Activated CD4-positive, alpha-beta T cell treated with anti-CD3 and anti-CD28 coated beads, Interleukin-2, amount 10 ng/mL, durations not matched to agents 7 days and 5 days (primary cell): Measurements from ENCODE around the gene LSAMP. TPM values are rescaled to one million over a fixed set of nuclear protein-coding genes. Genes with fewer than 3 reads are reported as not detected.

Experiments
- CTCF ChIA-PET: fragments of 350-600 bp; sonication (Branson Sonifier 250); formaldehyde crosslinking; loops from one replicate; lab custom pipeline; 2021; ENCODE audit warnings: antibody characterized with exemption; lab: Charles Lee
- POLR2A ChIA-PET: fragments of 350-600 bp; sonication (Branson Sonifier 250); formaldehyde crosslinking; loops from one replicate; lab custom pipeline; 2021; ENCODE audit warnings: antibody characterized with exemption; lab: Charles Lee
- DNase-seq: peaks from one replicate; pipeline ENCODE4 v3.0.0-alpha.2; 2020
- H3K27ac Mint-ChIP-seq: one replicate; pipeline ENCODE4 v1.8.0; 2021; ENCODE audit warnings: mild to moderate bottlenecking, moderate library complexity, mixed read lengths
- H3K27me3 Mint-ChIP-seq: one replicate; pipeline ENCODE4 v1.8.0; 2021; ENCODE audit warnings: mixed read lengths
- H3K36me3 Mint-ChIP-seq: one replicate; pipeline ENCODE4 v1.8.0; 2021; ENCODE audit warnings: low read depth, mixed read lengths
- H3K4me1 Mint-ChIP-seq: one replicate; pipeline ENCODE4 v1.8.0; 2021; ENCODE audit warnings: mixed read lengths
- H3K4me3 Mint-ChIP-seq: one replicate; pipeline ENCODE4 v1.8.0; 2021; ENCODE audit warnings: mild to moderate bottlenecking, moderate library complexity, mixed read lengths
- H3K9me3 Mint-ChIP-seq: one replicate; pipeline ENCODE4 v1.8.0; 2021; ENCODE audit warnings: mixed read lengths
- total RNA-seq, 2 experiments: library from RNA; stranded (reverse); gene quantifications; one replicate each; pipeline ENCODE4 v1.2.3, GENCODE V29; 2021

Gene LSAMP
- total RNA-seq, 2 experiments from 2014 or later = not detected

DNA sequence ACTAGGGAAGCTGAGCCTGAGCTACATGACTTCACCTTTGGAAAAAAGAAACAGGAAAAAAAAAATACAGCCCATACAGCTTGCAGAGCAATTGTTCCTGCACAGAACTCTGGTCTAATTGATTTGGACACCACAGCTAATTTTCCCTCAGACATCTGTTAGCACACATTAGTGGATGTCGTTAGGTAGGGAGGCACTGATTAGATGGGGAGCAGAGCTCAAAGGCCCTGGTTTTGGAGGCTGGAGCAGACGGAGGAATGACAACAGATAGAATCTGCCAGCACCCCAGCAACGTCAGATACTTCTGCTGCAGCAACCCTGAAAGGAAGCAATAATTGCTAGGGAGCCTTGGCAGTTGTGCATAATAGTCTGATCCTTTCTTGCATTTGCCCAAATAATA, 398.9 kb downstream of the LSAMP start:
- H3K36me3 Mint-ChIP-seq = no peaks in the 10 kb centered on the region

GRCh38 chr3:116045314-116045713, 400.0 kb downstream of the LSAMP start:
- Mint-ChIP-seq H3K4me1 (no peaks in the 10 kb centered on the region), H3K9me3 (no peaks in the 10 kb centered on the region), H3K27me3 (no peaks in the 10 kb centered on the region), H3K36me3 (no peaks in the 10 kb centered on the region), H3K27ac (no peak overlapping the region), H3K4me3 (no peak overlapping the region)
- CTCF ChIA-PET = no interaction called here
- POLR2A ChIA-PET = no interaction called here
- no peak for DNase-seq

More for the DNA sequence above, 398.9 kb downstream of the LSAMP start:
- DNase-seq = no peak
- H3K4me3 Mint-ChIP-seq = no peak overlapping the region
- no peaks in the 10 kb centered on the region for H3K4me1 Mint-ChIP-seq
- H3K27me3 Mint-ChIP-seq = no peaks in the 10 kb centered on the region
- no peak overlapping the region for H3K27ac Mint-ChIP-seq
- H3K9me3 Mint-ChIP-seq = no peaks in the 10 kb centered on the region
- POLR2A ChIA-PET = interaction anchor here (0.6 kb wide), 1 partner anchor 822 kb away, joined by 4 read pairs; no protein-coding TSS in a partner anchor
- CTCF ChIA-PET = interaction anchor here (0.6 kb wide), 1 partner anchor 17 kb away, joined by 4 read pairs; no protein-coding TSS in a partner anchor

GRCh38 chr3:116040152-116040551, 405.1 kb downstream of the LSAMP start:
- no peak for DNase-seq
- Mint-ChIP-seq H3K9me3 (no peaks in the 10 kb centered on the region), H3K27ac (no peak overlapping the region), H3K4me1 (no peaks in the 10 kb centered on the region), H3K36me3 (no peaks in the 10 kb centered on the region), H3K27me3 (no peaks in the 10 kb centered on the region), H3K4me3 (no peak overlapping the region)
- CTCF ChIA-PET = no interaction called here
- POLR2A ChIA-PET = no interaction called here

DNA sequence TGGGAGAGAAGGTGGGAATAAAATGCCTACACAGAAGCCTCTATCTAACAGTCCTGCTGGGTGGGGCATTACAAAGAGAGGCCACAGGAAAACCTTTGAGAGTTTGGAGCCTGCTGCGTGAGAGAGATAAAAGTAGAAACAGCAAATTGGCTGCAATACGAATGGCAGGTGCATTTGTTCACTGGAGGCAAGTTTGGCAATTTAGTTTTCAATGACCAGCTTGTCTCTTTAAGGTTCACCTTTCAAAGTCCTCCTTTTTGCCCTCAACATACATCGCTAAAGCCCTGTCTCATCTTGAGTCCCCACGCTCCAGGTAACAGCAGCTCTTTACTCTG, 405.7 kb downstream of the LSAMP start:
- ChIA-PET POLR2A (no interaction called here), CTCF (no interaction called here)
- no peak for DNase-seq
- Mint-ChIP-seq H3K27me3 (no peaks in the 10 kb centered on the region), H3K4me3 (no peak overlapping the region), H3K36me3 (no peaks in the 10 kb centered on the region), H3K9me3 (no peaks in the 10 kb centered on the region), H3K4me1 (no peaks in the 10 kb centered on the region), H3K27ac (no peak overlapping the region)

- DNase-seq = no peak
- Mint-ChIP-seq H3K27ac (no peak overlapping the region), H3K4me3 (no peak overlapping the region), H3K27me3 (no peaks in the 10 kb centered on the region), H3K9me3 (no peaks in the 10 kb centered on the region), H3K36me3 (no peaks in the 10 kb centered on the region), H3K4me1 (no peaks in the 10 kb centered on the region)
- ChIA-PET CTCF (no interaction called here), POLR2A (no interaction called here)
Observed at GRCh38 chr3:116038968-116039650, 406.2 kb downstream of the LSAMP start.

GRCh38 chr3:116037954-116038911, 407.1 kb downstream of the LSAMP start:
- H3K4me1 Mint-ChIP-seq = no peaks in the 10 kb centered on the region
- no peak overlapping the region for H3K27ac Mint-ChIP-seq
- DNase-seq = no peak
- H3K36me3 Mint-ChIP-seq = no peaks in the 10 kb centered on the region
- H3K9me3 Mint-ChIP-seq = no peaks in the 10 kb centered on the region
- POLR2A ChIA-PET = no interaction called here
- no peak overlapping the region for H3K4me3 Mint-ChIP-seq
- CTCF ChIA-PET = no interaction called here
- H3K27me3 Mint-ChIP-seq = no peaks in the 10 kb centered on the region

DNA sequence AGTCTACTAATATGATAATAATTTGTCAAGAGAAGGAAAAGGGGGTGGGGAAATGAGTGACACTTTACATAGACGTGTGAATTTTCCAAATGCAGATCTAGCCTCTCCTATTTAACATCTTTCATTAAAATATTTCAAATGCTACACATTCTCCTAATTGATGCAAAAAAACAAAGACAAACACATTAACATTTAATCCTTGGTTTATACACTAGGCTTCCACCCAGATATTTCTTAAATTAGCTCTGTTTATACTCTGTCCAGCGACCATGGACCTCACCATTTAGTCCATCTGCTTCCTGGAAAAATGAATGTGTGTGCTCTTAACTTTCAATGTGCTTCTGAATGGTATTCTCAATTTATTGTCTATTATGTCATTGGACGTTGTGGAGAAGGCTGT, 409.9 kb downstream of the LSAMP start:
- Mint-ChIP-seq H3K36me3 (no peaks in the 10 kb centered on the region), H3K4me1 (no peaks in the 10 kb centered on the region), H3K4me3 (no peak overlapping the region), H3K27ac (no peak overlapping the region), H3K9me3 (no peaks in the 10 kb centered on the region), H3K27me3 (no peaks in the 10 kb centered on the region)
- DNase-seq = no peak
- POLR2A ChIA-PET = no interaction called here
- CTCF ChIA-PET = no interaction called here

DNA sequence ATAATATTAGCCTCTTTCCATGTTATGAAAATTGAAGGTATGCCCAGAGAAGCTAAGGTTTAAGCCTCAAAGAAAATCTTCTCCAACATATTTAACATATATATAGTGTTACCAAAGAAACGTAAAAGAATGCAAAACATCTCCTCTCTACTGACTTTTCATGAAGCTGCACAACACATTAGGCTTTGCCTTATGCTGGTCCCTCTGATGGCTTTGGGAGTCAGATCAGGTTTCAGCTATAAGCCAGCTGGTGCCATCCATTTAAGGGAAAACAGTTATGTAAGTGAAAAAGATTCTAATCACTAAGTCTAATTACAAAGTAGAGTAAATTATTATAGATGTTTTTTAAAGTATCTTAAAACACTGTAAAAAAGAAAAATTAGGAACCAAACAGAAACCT, 410.5 kb downstream of the LSAMP start:
- H3K36me3 Mint-ChIP-seq = no peaks in the 10 kb centered on the region
- no peak for DNase-seq
- H3K27ac Mint-ChIP-seq = no peak overlapping the region
- no peaks in the 10 kb centered on the region for H3K9me3 Mint-ChIP-seq
- ChIA-PET POLR2A (no interaction called here), CTCF (no interaction called here)
- H3K4me3 Mint-ChIP-seq = no peak overlapping the region
- H3K4me1 Mint-ChIP-seq = no peaks in the 10 kb centered on the region
- no peaks in the 10 kb centered on the region for H3K27me3 Mint-ChIP-seq

DNA sequence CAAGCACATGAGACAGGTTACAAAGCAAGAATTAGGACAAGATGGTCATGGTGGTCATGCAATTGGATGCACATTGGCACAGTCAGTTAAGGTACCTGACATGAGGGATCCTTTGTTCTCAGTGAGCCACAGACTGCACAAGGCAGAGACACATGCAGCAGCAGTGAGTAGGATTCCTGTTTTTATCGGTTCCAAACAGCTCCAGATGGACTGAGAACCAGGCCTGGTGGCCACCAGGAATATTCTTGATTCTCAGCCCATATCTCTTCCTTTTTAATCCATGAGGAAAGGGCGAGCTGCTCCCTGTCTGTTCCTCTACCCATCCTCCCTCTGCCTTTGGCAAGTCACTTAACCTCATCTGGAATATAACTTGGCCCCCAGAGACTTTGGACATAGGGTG, 411.2 kb downstream of the LSAMP start:
- no peaks in the 10 kb centered on the region for H3K4me1 Mint-ChIP-seq
- H3K27me3 Mint-ChIP-seq = no peaks in the 10 kb centered on the region
- ChIA-PET POLR2A (no interaction called here), CTCF (no interaction called here)
- no peaks in the 10 kb centered on the region for H3K9me3 Mint-ChIP-seq
- H3K36me3 Mint-ChIP-seq = no peaks in the 10 kb centered on the region
- DNase-seq = no peak
- no peak overlapping the region for H3K4me3 Mint-ChIP-seq
- H3K27ac Mint-ChIP-seq = no peak overlapping the region

- no peaks in the 10 kb centered on the region for H3K9me3 Mint-ChIP-seq
- H3K27ac Mint-ChIP-seq = no peak overlapping the region
- H3K4me3 Mint-ChIP-seq = no peak overlapping the region
- POLR2A ChIA-PET = no interaction called here
- no peaks in the 10 kb centered on the region for H3K27me3 Mint-ChIP-seq
- no peak for DNase-seq
- CTCF ChIA-PET = no interaction called here
- no peaks in the 10 kb centered on the region for H3K36me3 Mint-ChIP-seq
- no peaks in the 10 kb centered on the region for H3K4me1 Mint-ChIP-seq
Observed at GRCh38 chr3:116033516-116033915, 411.8 kb downstream of the LSAMP start.

DNA sequence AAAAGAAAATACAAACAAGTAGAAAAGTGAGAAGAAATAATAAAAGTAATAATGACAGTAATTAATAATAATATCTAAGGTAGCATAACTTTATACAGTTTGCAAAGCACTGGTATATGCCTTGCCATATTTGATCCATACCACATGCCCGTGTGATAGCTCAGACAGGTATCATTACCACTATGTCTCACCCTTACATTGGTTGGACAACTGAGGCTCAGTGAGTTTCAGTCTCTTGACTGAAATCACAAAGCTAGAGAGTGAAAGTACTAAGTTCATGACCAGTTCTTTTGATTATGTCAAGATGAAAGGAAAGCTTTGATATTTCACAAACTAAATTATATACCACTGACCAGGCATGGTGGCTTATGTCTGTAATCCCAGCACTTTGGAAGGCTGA, 413.1 kb downstream of the LSAMP start:
- Mint-ChIP-seq H3K9me3 (no peaks in the 10 kb centered on the region), H3K27me3 (no peaks in the 10 kb centered on the region), H3K36me3 (no peaks in the 10 kb centered on the region), H3K4me1 (no peaks in the 10 kb centered on the region), H3K27ac (no peak overlapping the region), H3K4me3 (no peak overlapping the region)
- POLR2A ChIA-PET = no interaction called here
- CTCF ChIA-PET = no interaction called here
- DNase-seq = no peak

- POLR2A ChIA-PET = no interaction called here
- Mint-ChIP-seq H3K27me3 (no peaks in the 10 kb centered on the region), H3K36me3 (no peaks in the 10 kb centered on the region), H3K4me3 (no peak overlapping the region), H3K4me1 (no peaks in the 10 kb centered on the region), H3K9me3 (no peaks in the 10 kb centered on the region), H3K27ac (no peak overlapping the region)
- DNase-seq = no peak
- CTCF ChIA-PET = no interaction called here
Observed at GRCh38 chr3:116030131-116030850, 415.0 kb downstream of the LSAMP start.

DNA sequence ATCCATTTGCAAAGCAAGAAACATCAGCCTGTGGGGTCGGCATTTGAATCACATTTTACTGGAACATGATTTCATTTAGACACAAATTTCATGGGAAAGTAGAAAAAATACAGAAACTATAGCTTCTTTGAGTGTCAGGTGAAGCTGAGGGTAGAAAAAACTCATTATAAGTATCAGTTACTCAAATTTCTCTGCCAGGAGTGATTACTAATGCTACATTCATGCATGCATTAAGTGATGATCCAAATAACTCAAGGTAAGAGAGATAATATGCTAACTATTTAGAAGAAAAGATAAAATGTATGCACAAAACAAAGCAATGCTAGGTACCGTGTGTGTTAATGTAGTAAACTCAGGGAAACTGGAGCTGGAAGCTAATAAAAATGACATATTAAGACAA, 416.0 kb downstream of the LSAMP start:
- no peak overlapping the region for H3K27ac Mint-ChIP-seq
- no peak overlapping the region for H3K4me3 Mint-ChIP-seq
- no peaks in the 10 kb centered on the region for H3K36me3 Mint-ChIP-seq
- H3K9me3 Mint-ChIP-seq = no peaks in the 10 kb centered on the region
- H3K27me3 Mint-ChIP-seq = no peaks in the 10 kb centered on the region
- ChIA-PET CTCF (interaction anchor here (0.6 kb wide), 1 partner anchor 17 kb away, joined by 4 read pairs; no protein-coding TSS in a partner anchor), POLR2A (no interaction called here)
- no peaks in the 10 kb centered on the region for H3K4me1 Mint-ChIP-seq
- DNase-seq = no peak
